T-cell (primary cell): Measurements from ENCODE around the gene L3MBTL4. TPM values are rescaled to one million over a fixed set of nuclear protein-coding genes. Genes with fewer than 3 reads are reported as not detected.

Source experiments
- ATAC-seq, 4 experiments: fragments of 200-7000 bp in 3 of 4; fragments of 150-1000 bp in 1 of 4; cut with Tn5 transposase; replicated peaks in 1 of 4; 1 replicate in 3 of 4; 2 replicates in 1 of 4; pipeline ENCODE4 v1.10.0; 2021; ENCODE audit warnings: moderate library complexity in 3 of 4, mild to moderate bottlenecking in 2 of 4, moderate number of reproducible peaks in 1 of 4
- CTCF ChIA-PET, 2 donors: fragments of 300-600 bp; sonication (Branson Sonifier 250); formaldehyde crosslinking; loops; one replicate each; lab custom pipeline; 2022; ENCODE audit warnings: antibody characterized with exemption in 2 of 2; lab: Charles Lee
- POLR2A ChIA-PET, 2 donors: fragments of 300-600 bp; sonication (Branson Sonifier 250); formaldehyde crosslinking; loops; one replicate each; lab custom pipeline; 2022; ENCODE audit warnings: antibody characterized with exemption in 2 of 2; lab: Charles Lee
- DNase-seq, 35 experiments: peaks; one replicate each; pipeline versions ENCODE4 v3.0.0 to v3.0.0-alpha.2; 2013 to 2023
- H3K27ac ChIP-seq: one replicate; pipeline ENCODE4 v1.5.1; 2013; ENCODE audit warnings: low read length
- H3K27me3 ChIP-seq, 2 experiments: replicated peaks in 1 of 2; 1 replicate in 1 of 2; 2 replicates in 1 of 2; pipeline versions ENCODE4 v1.6.1 to v1.7.0; 2013; ENCODE audit warnings: low read length in 1 of 2, mixed read lengths in 1 of 2; ENCODE audit not compliant: control insufficient read depth in 2 of 2, insufficient read depth in 2 of 2; ENCODE audit errors: extremely low read depth in 1 of 2
- H3K36me3 ChIP-seq, 2 donors: 1 replicate in 1 of 2; 2 replicates in 1 of 2; pipeline versions ENCODE4 v1.6.1 to v1.7.0; 2013; ENCODE audit warnings: low read length in 1 of 2; ENCODE audit not compliant: control insufficient read depth in 2 of 2, insufficient read depth in 1 of 2; ENCODE audit errors: extremely low read depth in 1 of 2
- H3K4me1 ChIP-seq, 2 experiments: 1 replicate in 1 of 2; 2 replicates in 1 of 2; pipeline versions ENCODE4 v1.6.1 to v1.7.0; 2013; ENCODE audit warnings: low read length in 2 of 2, mixed read lengths in 1 of 2; ENCODE audit not compliant: insufficient read depth in 2 of 2, control insufficient read depth in 1 of 2; ENCODE audit errors: extremely low read depth in 1 of 2
- H3K4me3 ChIP-seq, 2 donors: 1 replicate in 1 of 2; 2 replicates in 1 of 2; pipeline versions ENCODE4 v1.5.1 to v1.7.0; 2013; ENCODE audit warnings: mild to moderate bottlenecking in 2 of 2, low read length in 1 of 2, moderate library complexity in 1 of 2; ENCODE audit not compliant: control insufficient read depth in 1 of 2; ENCODE audit errors: extremely low read depth in 1 of 2
- H3K9me3 ChIP-seq: 2 replicates; pipeline ENCODE4 v1.7.0; 2013
- H3K27ac Mint-ChIP-seq, 2 donors: one replicate each; pipeline ENCODE4 v1.8.0; 2020 to 2021; ENCODE audit warnings: mild to moderate bottlenecking in 2 of 2, mixed read lengths in 2 of 2
- H3K27me3 Mint-ChIP-seq, 2 donors: one replicate each; pipeline ENCODE4 v1.8.0; 2021 to 2022; ENCODE audit warnings: mixed read lengths in 2 of 2
- H3K36me3 Mint-ChIP-seq: one replicate; pipeline ENCODE4 v1.8.0; 2021; ENCODE audit warnings: mixed read lengths
- H3K4me1 Mint-ChIP-seq, 3 donors: one replicate each; pipeline ENCODE4 v1.8.0; 2020 to 2022; ENCODE audit warnings: mixed read lengths in 3 of 3, mild to moderate bottlenecking in 1 of 3
- H3K4me3 Mint-ChIP-seq, 3 donors: one replicate each; pipeline ENCODE4 v1.8.0; 2020 to 2022; ENCODE audit warnings: mild to moderate bottlenecking in 3 of 3, mixed read lengths in 3 of 3, moderate library complexity in 3 of 3
- H3K9me3 Mint-ChIP-seq, 3 donors: one replicate each; pipeline ENCODE4 v1.8.0; 2020 to 2022; ENCODE audit warnings: mixed read lengths in 3 of 3
- WGBS: methylation state at CpG from one replicate; pipeline ENCODE4 v1.1.5; 2013; ENCODE audit warnings: missing lambda C conversion rate; ENCODE audit not compliant: insufficient coverage; 5-methylcytosine and 5-hydroxymethylcytosine counted together
- total RNA-seq, 35 experiments: library from RNA in 6 of 35; stranded (reverse) in 6 of 35; fragments of 120-200 nt in 1 of 35; gene quantifications; one replicate each; pipeline versions ENCODE4 v1.2.1 to v1.2.4 and lab custom pipeline; 2013 to 2026

Gene L3MBTL4
- total RNA-seq, 5 donors from 2014 or later (not counting 1 experiment from before 2014, with no cell fraction given): 0.58 to 1.6 (median 0.83) TPM

GRCh38 chr18:5939801-5940667 is 474.7 kb downstream of the L3MBTL4 start:
- WGBS: 75% methylated on average over 6 of the region's 7 CpGs
- ChIA-PET POLR2A (no interaction called here), CTCF (interaction anchor here in 1 of 2 donors (0.6 kb wide), 1 partner anchor 1471 kb away, joined by 5 read pairs; no protein-coding TSS in a partner anchor)
- H3K4me1 ChIP-seq: no peaks in the 10 kb centered on the region
- H3K4me3 ChIP-seq: no peak overlapping the region
- H3K27me3 ChIP-seq: no peaks in the 10 kb centered on the region
- Mint-ChIP-seq H3K36me3 (no peaks in the 10 kb centered on the region), H3K4me3 (no peak overlapping the region), H3K9me3 (no peaks in the 10 kb centered on the region), H3K4me1 (peaks cover 0 to 1% (median 0%) of the 10 kb centered on the region in 3 donors), H3K27ac (no peak overlapping the region), H3K27me3 (peaks cover 3 to 8% of the 10 kb centered on the region in 2 donors)
- H3K36me3 ChIP-seq: no peaks in the 10 kb centered on the region
- no peak overlapping the region for H3K27ac ChIP-seq
- H3K9me3 ChIP-seq: no peaks in the 10 kb centered on the region
- no peak for ATAC-seq
- no peak for DNase-seq

- Histone ChIP-seq H3K36me3 (no peaks in the 10 kb centered on the region), H3K27me3 (no peaks in the 10 kb centered on the region), H3K4me3 (no peak overlapping the region), H3K27ac (no peak overlapping the region), H3K9me3 (no peaks in the 10 kb centered on the region), H3K4me1 (no peaks in the 10 kb centered on the region)
- no peak for DNase-seq
- ChIA-PET POLR2A (no interaction called here), CTCF (no interaction called here)
- WGBS: 17% methylated on average over 1 of the region's 3 CpGs
- no peak for ATAC-seq
- no peak overlapping the region for H3K27ac Mint-ChIP-seq
- H3K27me3 Mint-ChIP-seq: peaks cover 3 to 8% of the 10 kb centered on the region in 2 donors
- H3K36me3 Mint-ChIP-seq: no peaks in the 10 kb centered on the region
- no peaks in the 10 kb centered on the region for H3K9me3 Mint-ChIP-seq
- H3K4me3 Mint-ChIP-seq: no peak overlapping the region
- no peaks in the 10 kb centered on the region for H3K4me1 Mint-ChIP-seq
Measured at GRCh38 chr18:5937795-5938194, 476.9 kb downstream of the L3MBTL4 start.

- no peaks in the 10 kb centered on the region for H3K27me3 ChIP-seq
- WGBS: 89% methylated on average over 7 of the region's 7 CpGs
- no peaks in the 10 kb centered on the region for H3K9me3 ChIP-seq
- Mint-ChIP-seq H3K9me3 (no peaks in the 10 kb centered on the region), H3K36me3 (no peaks in the 10 kb centered on the region), H3K27ac (no peak overlapping the region), H3K27me3 (peaks cover 3 to 5% of the 10 kb centered on the region in 2 donors), H3K4me3 (no peak overlapping the region), H3K4me1 (no peaks in the 10 kb centered on the region)
- H3K4me1 ChIP-seq: no peaks in the 10 kb centered on the region
- DNase-seq (no peak), ATAC-seq (no peak)
- no peak overlapping the region for H3K27ac ChIP-seq
- no peak overlapping the region for H3K4me3 ChIP-seq
- ChIA-PET POLR2A (no interaction called here), CTCF (no interaction called here)
- no peaks in the 10 kb centered on the region for H3K36me3 ChIP-seq
Measured at GRCh38 chr18:5937121-5937520, 477.6 kb downstream of the L3MBTL4 start.

- ChIA-PET CTCF (no interaction called here), POLR2A (no interaction called here)
- peaks cover 2% of the 10 kb centered on the region for H3K9me3 ChIP-seq
- Mint-ChIP-seq H3K27me3 (peaks cover 7% of the 10 kb centered on the region in 2 donors), H3K27ac (no peak overlapping the region), H3K4me3 (no peak overlapping the region), H3K36me3 (no peaks in the 10 kb centered on the region), H3K4me1 (no peaks in the 10 kb centered on the region), H3K9me3 (peaks cover 5 to 17% (median 10%) of the 10 kb centered on the region in 3 donors)
- ATAC-seq: no peak
- H3K4me1 ChIP-seq: no peaks in the 10 kb centered on the region
- DNase-seq: no peak
- no peak overlapping the region for H3K4me3 ChIP-seq
- H3K27ac ChIP-seq: no peak overlapping the region
- no peaks in the 10 kb centered on the region for H3K27me3 ChIP-seq
- WGBS: no CpG with 5 or more reads among the region's 2 CpGs
- no peaks in the 10 kb centered on the region for H3K36me3 ChIP-seq
Measured at GRCh38 chr18:5930789-5931188, 483.9 kb downstream of the L3MBTL4 start.

- H3K27ac ChIP-seq: no peak overlapping the region
- H3K36me3 Mint-ChIP-seq: no peaks in the 10 kb centered on the region
- ChIA-PET CTCF (no interaction called here), POLR2A (no interaction called here)
- H3K4me1 Mint-ChIP-seq: no peaks in the 10 kb centered on the region
- peaks cover 4 to 17% of the 10 kb centered on the region in 2 donors for H3K27me3 Mint-ChIP-seq
- no peak overlapping the region for H3K4me3 ChIP-seq
- H3K9me3 Mint-ChIP-seq: no peaks in the 10 kb centered on the region
- H3K4me1 ChIP-seq: no peaks in the 10 kb centered on the region
- no peaks in the 10 kb centered on the region for H3K9me3 ChIP-seq
- ATAC-seq: no peak
- DNase-seq: no peak
- H3K4me3 Mint-ChIP-seq: no peak overlapping the region
- no peaks in the 10 kb centered on the region for H3K36me3 ChIP-seq
- H3K27me3 ChIP-seq: no peaks in the 10 kb centered on the region
- no peak overlapping the region for H3K27ac Mint-ChIP-seq
- 100% methylated on average over 1 of the region's 3 CpGs for WGBS
Measured at GRCh38 chr18:5918205-5918858, 496.4 kb downstream of the L3MBTL4 start.

GRCh38 chr18:5914951-5915350 is 499.8 kb downstream of the L3MBTL4 start:
- H3K9me3 Mint-ChIP-seq: no peaks in the 10 kb centered on the region
- no peaks in the 10 kb centered on the region for H3K4me1 Mint-ChIP-seq
- ATAC-seq (no peak), DNase-seq (no peak)
- ChIA-PET CTCF (no interaction called here), POLR2A (interaction anchor here in 1 of 2 donors (0.6 kb wide), 1 partner anchor 700 kb away, joined by 3 read pairs; no protein-coding TSS in a partner anchor)
- Histone ChIP-seq H3K27ac (no peak overlapping the region), H3K36me3 (no peaks in the 10 kb centered on the region), H3K9me3 (no peaks in the 10 kb centered on the region), H3K4me3 (no peak overlapping the region), H3K4me1 (no peaks in the 10 kb centered on the region), H3K27me3 (no peaks in the 10 kb centered on the region)
- no peak overlapping the region for H3K4me3 Mint-ChIP-seq
- H3K27ac Mint-ChIP-seq: no peak overlapping the region
- H3K27me3 Mint-ChIP-seq: peaks cover 0 to 21% of the 10 kb centered on the region in 2 donors
- H3K36me3 Mint-ChIP-seq: no peaks in the 10 kb centered on the region
- 92% methylated on average over 4 of the region's 5 CpGs for WGBS
